T-cell (primary cell): ENCODE measurements around the gene ROBO1. TPM values are rescaled to one million over a fixed set of nuclear protein-coding genes. Genes with fewer than 3 reads are reported as not detected.

Experiments
- ATAC-seq, 4 experiments: fragments of 200-7000 bp in 3 of 4; fragments of 150-1000 bp in 1 of 4; cut with Tn5 transposase; replicated peaks in 1 of 4; 1 replicate in 3 of 4; 2 replicates in 1 of 4; pipeline ENCODE4 v1.10.0; 2021; ENCODE audit warnings: moderate library complexity in 3 of 4, mild to moderate bottlenecking in 2 of 4, moderate number of reproducible peaks in 1 of 4
- CTCF ChIA-PET, 2 donors: fragments of 300-600 bp; sonication (Branson Sonifier 250); formaldehyde crosslinking; loops; one replicate each; lab custom pipeline; 2022; ENCODE audit warnings: antibody characterized with exemption in 2 of 2; lab: Charles Lee
- POLR2A ChIA-PET, 2 donors: fragments of 300-600 bp; sonication (Branson Sonifier 250); formaldehyde crosslinking; loops; one replicate each; lab custom pipeline; 2022; ENCODE audit warnings: antibody characterized with exemption in 2 of 2; lab: Charles Lee
- DNase-seq, 35 experiments: peaks; one replicate each; pipeline versions ENCODE4 v3.0.0 to v3.0.0-alpha.2; 2013 to 2023
- H3K27ac ChIP-seq: one replicate; pipeline ENCODE4 v1.5.1; 2013; ENCODE audit warnings: low read length
- H3K27me3 ChIP-seq, 2 experiments: replicated peaks in 1 of 2; 1 replicate in 1 of 2; 2 replicates in 1 of 2; pipeline versions ENCODE4 v1.6.1 to v1.7.0; 2013; ENCODE audit warnings: low read length in 1 of 2, mixed read lengths in 1 of 2; ENCODE audit not compliant: control insufficient read depth in 2 of 2, insufficient read depth in 2 of 2; ENCODE audit errors: extremely low read depth in 1 of 2
- H3K36me3 ChIP-seq, 2 donors: 1 replicate in 1 of 2; 2 replicates in 1 of 2; pipeline versions ENCODE4 v1.6.1 to v1.7.0; 2013; ENCODE audit warnings: low read length in 1 of 2; ENCODE audit not compliant: control insufficient read depth in 2 of 2, insufficient read depth in 1 of 2; ENCODE audit errors: extremely low read depth in 1 of 2
- H3K4me1 ChIP-seq, 2 experiments: 1 replicate in 1 of 2; 2 replicates in 1 of 2; pipeline versions ENCODE4 v1.6.1 to v1.7.0; 2013; ENCODE audit warnings: low read length in 2 of 2, mixed read lengths in 1 of 2; ENCODE audit not compliant: insufficient read depth in 2 of 2, control insufficient read depth in 1 of 2; ENCODE audit errors: extremely low read depth in 1 of 2
- H3K4me3 ChIP-seq, 2 donors: 1 replicate in 1 of 2; 2 replicates in 1 of 2; pipeline versions ENCODE4 v1.5.1 to v1.7.0; 2013; ENCODE audit warnings: mild to moderate bottlenecking in 2 of 2, low read length in 1 of 2, moderate library complexity in 1 of 2; ENCODE audit not compliant: control insufficient read depth in 1 of 2; ENCODE audit errors: extremely low read depth in 1 of 2
- H3K9me3 ChIP-seq: 2 replicates; pipeline ENCODE4 v1.7.0; 2013
- H3K27ac Mint-ChIP-seq, 2 donors: one replicate each; pipeline ENCODE4 v1.8.0; 2020 to 2021; ENCODE audit warnings: mild to moderate bottlenecking in 2 of 2, mixed read lengths in 2 of 2
- H3K27me3 Mint-ChIP-seq, 2 donors: one replicate each; pipeline ENCODE4 v1.8.0; 2021 to 2022; ENCODE audit warnings: mixed read lengths in 2 of 2
- H3K36me3 Mint-ChIP-seq: one replicate; pipeline ENCODE4 v1.8.0; 2021; ENCODE audit warnings: mixed read lengths
- H3K4me1 Mint-ChIP-seq, 3 donors: one replicate each; pipeline ENCODE4 v1.8.0; 2020 to 2022; ENCODE audit warnings: mixed read lengths in 3 of 3, mild to moderate bottlenecking in 1 of 3
- H3K4me3 Mint-ChIP-seq, 3 donors: one replicate each; pipeline ENCODE4 v1.8.0; 2020 to 2022; ENCODE audit warnings: mild to moderate bottlenecking in 3 of 3, mixed read lengths in 3 of 3, moderate library complexity in 3 of 3
- H3K9me3 Mint-ChIP-seq, 3 donors: one replicate each; pipeline ENCODE4 v1.8.0; 2020 to 2022; ENCODE audit warnings: mixed read lengths in 3 of 3
- WGBS: methylation state at CpG from one replicate; pipeline ENCODE4 v1.1.5; 2013; ENCODE audit warnings: missing lambda C conversion rate; ENCODE audit not compliant: insufficient coverage; 5-methylcytosine and 5-hydroxymethylcytosine counted together
- total RNA-seq, 35 experiments: library from RNA in 6 of 35; stranded (reverse) in 6 of 35; fragments of 120-200 nt in 1 of 35; gene quantifications; one replicate each; pipeline versions ENCODE4 v1.2.1 to v1.2.4 and lab custom pipeline; 2013 to 2026

The ROBO1 gene
- total RNA-seq, 5 donors from 2014 or later (not counting 1 experiment from before 2014, with no cell fraction given): 0.20 to 2.4 (median 1.7) TPM

DNA sequence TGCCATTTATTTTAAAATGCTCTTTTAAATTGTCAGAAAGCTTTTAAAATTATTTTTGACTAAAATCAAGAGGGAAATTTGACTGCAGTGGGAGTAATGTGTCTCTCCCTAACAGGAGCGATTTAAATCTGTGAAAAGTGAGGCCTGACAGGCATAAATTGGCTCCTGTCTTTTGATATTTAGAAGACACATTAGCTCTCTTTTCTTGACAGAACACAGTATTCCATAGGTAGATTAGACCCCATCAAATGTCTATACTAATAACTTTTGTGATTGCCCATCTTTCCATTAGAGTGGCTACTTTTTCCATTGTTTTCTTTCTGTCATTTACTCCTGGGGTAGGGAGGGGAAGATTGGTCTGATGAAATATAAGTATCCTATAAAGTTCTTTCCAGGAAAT lies 866.3 kb downstream of the ROBO1 start:
- ChIA-PET POLR2A (no interaction called here), CTCF (no interaction called here)
- no peak overlapping the region for H3K27ac Mint-ChIP-seq
- Histone ChIP-seq H3K27ac (no peak overlapping the region), H3K9me3 (no peaks in the 10 kb centered on the region), H3K4me1 (no peaks in the 10 kb centered on the region), H3K36me3 (no peaks in the 10 kb centered on the region), H3K4me3 (no peak overlapping the region), H3K27me3 (no peaks in the 10 kb centered on the region)
- ATAC-seq (no peak), DNase-seq (no peak)
- no CpG with 5 or more reads among the region's 1 CpG for WGBS
- H3K36me3 Mint-ChIP-seq: no peaks in the 10 kb centered on the region
- H3K4me3 Mint-ChIP-seq: no peak overlapping the region
- no peaks in the 10 kb centered on the region for H3K4me1 Mint-ChIP-seq
- H3K27me3 Mint-ChIP-seq: no peaks in the 10 kb centered on the region
- H3K9me3 Mint-ChIP-seq: peaks cover 0 to 9% (median 0%) of the 10 kb centered on the region in 3 donors

DNA sequence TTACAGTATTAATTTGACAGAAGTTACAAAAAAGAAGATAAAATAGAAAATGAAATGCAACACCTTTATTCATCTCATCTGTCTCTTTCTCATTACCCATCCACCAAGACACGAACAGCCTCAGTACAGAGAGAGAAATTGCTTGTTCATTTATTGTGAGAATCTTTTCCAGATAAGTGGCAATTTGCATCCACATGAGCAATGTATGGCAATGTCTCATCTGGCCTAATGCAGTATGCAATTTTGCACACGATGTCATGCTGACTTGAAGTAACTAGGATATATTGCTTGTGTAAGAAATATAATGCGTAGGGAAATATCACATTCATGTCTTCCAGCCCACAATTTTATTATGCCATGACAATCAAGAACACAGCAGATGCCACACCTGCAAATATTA lies 866.9 kb downstream of the ROBO1 start:
- Histone ChIP-seq H3K27ac (no peak overlapping the region), H3K9me3 (no peaks in the 10 kb centered on the region), H3K27me3 (no peaks in the 10 kb centered on the region), H3K4me3 (no peak overlapping the region), H3K36me3 (no peaks in the 10 kb centered on the region), H3K4me1 (no peaks in the 10 kb centered on the region)
- Mint-ChIP-seq H3K9me3 (peaks cover 0 to 14% (median 5%) of the 10 kb centered on the region in 3 donors), H3K27me3 (no peaks in the 10 kb centered on the region), H3K4me3 (no peak overlapping the region), H3K27ac (no peak overlapping the region), H3K4me1 (no peaks in the 10 kb centered on the region), H3K36me3 (no peaks in the 10 kb centered on the region)
- 100% methylated on average over 1 of the region's 3 CpGs for WGBS
- POLR2A ChIA-PET: no interaction called here
- ATAC-seq (no peak), DNase-seq (no peak)
- CTCF ChIA-PET: no interaction called here

DNA sequence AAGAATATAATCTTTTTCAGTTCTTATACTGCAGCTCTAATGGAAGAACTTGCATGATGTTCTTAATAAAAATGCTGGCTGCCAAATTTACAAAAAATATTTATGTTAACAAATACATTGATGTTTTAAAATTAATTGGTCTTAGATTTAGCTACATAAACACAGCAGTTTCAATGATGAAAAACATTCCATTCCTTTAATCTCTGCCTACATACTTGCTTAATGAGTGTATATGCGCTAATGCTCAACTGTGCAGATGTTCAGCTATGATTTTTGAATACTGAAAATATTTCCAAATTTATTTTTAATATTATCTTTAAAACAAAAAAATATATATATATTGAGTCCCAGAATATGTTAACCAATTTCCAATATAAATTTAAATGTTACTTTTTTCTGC lies 867.4 kb downstream of the ROBO1 start:
- no peak overlapping the region for H3K27ac Mint-ChIP-seq
- ChIA-PET CTCF (no interaction called here), POLR2A (no interaction called here)
- H3K36me3 ChIP-seq: no peaks in the 10 kb centered on the region
- H3K27me3 ChIP-seq: no peaks in the 10 kb centered on the region
- ATAC-seq (no peak), DNase-seq (no peak)
- WGBS: no CpG with 5 or more reads among the region's 1 CpG
- H3K27ac ChIP-seq: no peak overlapping the region
- H3K4me1 ChIP-seq: no peaks in the 10 kb centered on the region
- H3K27me3 Mint-ChIP-seq: no peaks in the 10 kb centered on the region
- H3K9me3 Mint-ChIP-seq: peaks cover 0 to 14% (median 5%) of the 10 kb centered on the region in 3 donors
- no peak overlapping the region for H3K4me3 ChIP-seq
- H3K4me1 Mint-ChIP-seq: no peaks in the 10 kb centered on the region
- no peaks in the 10 kb centered on the region for H3K9me3 ChIP-seq
- H3K36me3 Mint-ChIP-seq: no peaks in the 10 kb centered on the region
- H3K4me3 Mint-ChIP-seq: no peak overlapping the region

DNA sequence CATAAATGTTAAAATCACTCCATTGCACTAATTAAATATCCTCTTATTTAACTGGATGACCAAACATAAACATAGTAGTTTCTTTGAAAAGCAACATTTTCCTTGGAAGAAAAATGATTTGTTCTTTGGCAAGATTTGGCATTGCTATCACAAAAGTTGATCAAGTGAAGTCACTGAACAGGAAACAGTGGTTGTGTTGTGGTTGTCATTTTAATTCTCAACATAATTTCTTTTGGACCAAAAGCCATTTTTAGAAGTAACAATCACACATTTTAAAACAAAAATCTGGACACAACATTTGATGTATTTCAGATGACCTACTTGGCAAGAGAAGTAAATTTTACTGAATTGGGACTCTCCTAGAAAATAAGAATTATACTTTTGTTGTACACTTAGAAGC lies 872.3 kb downstream of the ROBO1 start:
- Histone ChIP-seq H3K4me3 (no peak overlapping the region), H3K27me3 (no peaks in the 10 kb centered on the region), H3K4me1 (no peaks in the 10 kb centered on the region), H3K27ac (no peak overlapping the region), H3K36me3 (no peaks in the 10 kb centered on the region), H3K9me3 (no peaks in the 10 kb centered on the region)
- peaks cover 8 to 33% (median 13%) of the 10 kb centered on the region in 3 donors for H3K9me3 Mint-ChIP-seq
- no peaks in the 10 kb centered on the region for H3K4me1 Mint-ChIP-seq
- no peaks in the 10 kb centered on the region for H3K27me3 Mint-ChIP-seq
- no peaks in the 10 kb centered on the region for H3K36me3 Mint-ChIP-seq
- ChIA-PET CTCF (no interaction called here), POLR2A (no interaction called here)
- H3K27ac Mint-ChIP-seq: no peak overlapping the region
- ATAC-seq (no peak), DNase-seq (no peak)
- no peak overlapping the region for H3K4me3 Mint-ChIP-seq

DNA sequence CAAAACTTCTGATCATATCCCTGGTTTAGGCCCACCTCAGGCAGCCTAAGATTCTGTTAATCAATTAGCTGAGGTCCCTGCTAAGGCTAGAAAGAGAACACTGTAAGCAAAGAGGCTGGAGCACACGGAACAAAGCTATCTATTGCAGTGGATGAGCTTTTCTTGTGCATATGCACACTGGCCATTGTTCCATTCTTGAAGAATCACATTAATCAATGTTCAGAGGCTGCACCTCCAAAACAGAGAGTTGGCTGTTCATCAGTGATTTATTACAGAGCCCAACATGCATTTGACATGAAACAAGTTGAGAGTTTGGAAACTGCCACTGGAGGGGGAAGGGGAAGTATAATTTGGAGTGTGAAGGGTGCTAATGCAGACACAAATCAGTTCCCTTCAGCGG lies 873.0 kb downstream of the ROBO1 start:
- no peak overlapping the region for H3K27ac ChIP-seq
- Mint-ChIP-seq H3K36me3 (no peaks in the 10 kb centered on the region), H3K27me3 (no peaks in the 10 kb centered on the region), H3K27ac (no peak overlapping the region), H3K4me3 (no peak overlapping the region), H3K9me3 (peaks cover 8 to 36% (median 13%) of the 10 kb centered on the region in 3 donors), H3K4me1 (no peaks in the 10 kb centered on the region)
- H3K4me1 ChIP-seq: no peaks in the 10 kb centered on the region
- no peaks in the 10 kb centered on the region for H3K36me3 ChIP-seq
- DNase-seq: no peak
- H3K4me3 ChIP-seq: no peak overlapping the region
- no peaks in the 10 kb centered on the region for H3K27me3 ChIP-seq
- 57% methylated on average over 1 of the region's 2 CpGs for WGBS
- POLR2A ChIA-PET: no interaction called here
- CTCF ChIA-PET: no interaction called here
- ATAC-seq: no peak
- no peaks in the 10 kb centered on the region for H3K9me3 ChIP-seq

DNA sequence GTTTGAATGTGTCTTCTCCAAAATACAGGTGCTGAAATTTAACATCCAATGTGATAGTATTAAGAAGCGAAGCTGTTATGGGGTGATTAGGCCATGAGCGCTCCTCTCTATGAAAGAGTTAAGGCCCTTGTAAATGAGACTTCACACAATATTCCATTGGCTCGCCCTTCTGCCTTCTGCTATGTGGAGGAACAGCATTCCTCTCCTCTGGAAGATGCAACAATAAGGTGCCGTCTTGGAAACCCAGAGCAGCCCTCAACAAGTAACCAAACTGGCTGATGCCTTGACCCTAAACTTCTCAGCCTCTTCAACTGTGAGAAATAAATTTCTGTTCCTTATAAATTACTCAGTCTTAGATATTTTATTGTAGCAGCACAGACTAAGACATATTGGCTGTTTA lies 874.6 kb downstream of the ROBO1 start:
- no peaks in the 10 kb centered on the region for H3K4me1 ChIP-seq

DNA sequence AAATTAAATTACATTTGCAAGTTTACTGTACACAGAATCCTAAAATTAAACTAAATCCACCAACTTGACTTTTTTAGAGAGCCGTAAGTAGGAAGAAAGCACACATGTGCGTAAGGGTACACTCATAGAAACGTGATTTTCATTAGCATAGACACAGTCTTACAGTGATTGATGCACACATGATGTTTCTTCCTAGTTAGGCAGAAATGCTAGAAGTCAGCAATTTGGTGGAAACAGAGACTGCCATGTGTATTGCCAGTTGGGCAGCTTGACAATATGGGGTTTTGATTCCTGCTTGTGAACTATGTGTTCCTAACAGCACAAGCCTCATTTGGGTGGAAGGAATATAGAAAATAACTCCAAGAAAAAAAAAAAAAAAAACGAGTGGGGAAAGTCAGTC lies 878.5 kb downstream of the ROBO1 start:
- ChIA-PET CTCF (no interaction called here), POLR2A (no interaction called here)
- Histone ChIP-seq H3K27me3 (no peaks in the 10 kb centered on the region), H3K27ac (no peak overlapping the region), H3K36me3 (no peaks in the 10 kb centered on the region), H3K9me3 (no peaks in the 10 kb centered on the region), H3K4me1 (no peaks in the 10 kb centered on the region), H3K4me3 (no peak overlapping the region)
- Mint-ChIP-seq H3K9me3 (peaks cover 8 to 40% (median 10%) of the 10 kb centered on the region in 3 donors), H3K27me3 (no peaks in the 10 kb centered on the region), H3K4me3 (no peak overlapping the region), H3K36me3 (no peaks in the 10 kb centered on the region), H3K4me1 (no peaks in the 10 kb centered on the region), H3K27ac (no peak overlapping the region)
- 100% methylated on average over 1 of the region's 4 CpGs for WGBS
- ATAC-seq (no peak), DNase-seq (no peak)

More for the DNA sequence above, 874.6 kb downstream of the ROBO1 start:
- H3K36me3 ChIP-seq: no peaks in the 10 kb centered on the region
- H3K27me3 ChIP-seq: no peaks in the 10 kb centered on the region
- no CpG with 5 or more reads among the region's 4 CpGs for WGBS
- H3K27ac ChIP-seq: no peak overlapping the region
- Mint-ChIP-seq H3K27me3 (no peaks in the 10 kb centered on the region), H3K9me3 (peaks cover 9 to 36% (median 13%) of the 10 kb centered on the region in 3 donors), H3K4me1 (no peaks in the 10 kb centered on the region), H3K36me3 (no peaks in the 10 kb centered on the region), H3K27ac (no peak overlapping the region), H3K4me3 (no peak overlapping the region)
- DNase-seq (no peak), ATAC-seq (no peak)
- CTCF ChIA-PET: no interaction called here
- no peaks in the 10 kb centered on the region for H3K9me3 ChIP-seq
- H3K4me3 ChIP-seq: no peak overlapping the region
- POLR2A ChIA-PET: no interaction called here
